HCT116 (cell line): ENCODE measurements around the gene GABPB1. TPM values are rescaled to one million over a fixed set of nuclear protein-coding genes. Genes with fewer than 3 reads are reported as not detected.

Source experiments
- ATAC-seq: fragments of 200-7000 bp; cut with Tn5 transposase; 2 replicates; pipeline ENCODE4 v1.9.1; 2020; ENCODE audit warnings: mild to moderate bottlenecking, moderate library complexity
- BruUV-seq: library from RNA; stranded (reverse); fragments of 400-500 nt; replicated peaks from 2 replicates; lab custom pipeline; 2021; lab: Mats Ljungman, UMichigan
- CTCF ChIA-PET: fragments of 300-600 bp; sonication (Branson Sonifier 250); formaldehyde crosslinking; loops from one replicate; lab custom pipeline; 2021; ENCODE audit warnings: antibody characterized with exemption; lab: Charles Lee
- POLR2A ChIA-PET: fragments of 300-600, 350-600 bp; sonication (Branson Sonifier 250); formaldehyde crosslinking; loops from one replicate; lab custom pipeline; 2021; ENCODE audit warnings: antibody characterized with exemption; lab: Charles Lee
- RAD21 ChIA-PET, 2 experiments: fragments of 300-600 bp; sonication (Branson Sonifier 250); formaldehyde crosslinking; loops; one replicate each; lab custom pipeline; 2023; ENCODE audit warnings: low total read pairs in 2 of 2; ENCODE audit not compliant: uncharacterized antibody in 2 of 2, unreplicated experiment in 2 of 2, low non-redundant PET in 1 of 2; lab: Charles Lee
- DNase-seq: peaks from one replicate; pipeline ENCODE4 v3.0.0-alpha.2; 2010; ENCODE audit warnings: low read depth, low spot score
- H2AFZ ChIP-seq: fragments of 200-600 bp; shearing (Covaris generic), sonication (generic); 2 replicates; pipeline ENCODE4 v1.6.1; 2017; ENCODE audit warnings: low read depth, mixed run types, mixed read lengths, antibody characterized with exemption, low read length; ENCODE audit not compliant: poor library complexity, severe bottlenecking
- H3K27ac ChIP-seq: 2 replicates; pipeline ENCODE4 v1.5.1; 2012; ENCODE audit warnings: low read depth, low read length
- H3K27me3 ChIP-seq: fragments of 200-600 bp; sonication (generic); 2 replicates; pipeline ENCODE4 v1.6.1; 2016; ENCODE audit warnings: mixed run types, low read length, mixed read lengths; ENCODE audit not compliant: insufficient read depth
- H3K36me3 ChIP-seq, 2 experiments: fragments of 200-500 bp in 1 of 2; fragments of 200-600 bp in 1 of 2; sonication (Bioruptor generic) in 1 of 2; sonication (generic) in 1 of 2; 2 replicates each; pipeline versions ENCODE4 v1.5.1 to v1.6.1; 2014 to 2016; ENCODE audit warnings: low read length in 2 of 2, inconsistent platforms in 1 of 2, mixed read lengths in 1 of 2, mixed run types in 1 of 2; ENCODE audit not compliant: insufficient read depth in 2 of 2, control insufficient read depth in 1 of 2
- H3K4me1 ChIP-seq, 2 experiments: fragments of 200-600 bp in 1 of 2; sonication (generic) in 1 of 2; 2 replicates each; pipeline versions ENCODE4 v1.5.1 to v1.6.1; 2012 to 2017; ENCODE audit warnings: low read length in 2 of 2, inconsistent platforms in 1 of 2, mild to moderate bottlenecking in 1 of 2, mixed read lengths in 1 of 2, mixed run types in 1 of 2, moderate library complexity in 1 of 2; ENCODE audit not compliant: insufficient read depth in 2 of 2, control insufficient read depth in 1 of 2
- H3K4me2 ChIP-seq: fragments of 200-600 bp; sonication (generic); 2 replicates; pipeline ENCODE4 v1.6.1; 2017; ENCODE audit warnings: mixed run types, low read length, mixed read lengths
- H3K4me3 ChIP-seq, 2 experiments: fragments of 200-600 bp in 1 of 2; sonication (generic) in 1 of 2; replicated peaks in 1 of 2; 2 replicates each; pipeline ENCODE4 v1.5.1; 2011 to 2016; ENCODE audit warnings: low read length in 2 of 2, control low read depth in 1 of 2, low read depth in 1 of 2, mild to moderate bottlenecking in 1 of 2, mixed read lengths in 1 of 2, mixed run types in 1 of 2
- H3K79me2 ChIP-seq: fragments of 200-600 bp; sonication (generic); 2 replicates; pipeline ENCODE4 v1.6.1; 2017; ENCODE audit warnings: mild to moderate bottlenecking, mixed run types, low read length, moderate library complexity, mixed read lengths; ENCODE audit not compliant: insufficient read depth
- H3K9ac ChIP-seq: fragments of 200-600 bp; sonication (generic); 2 replicates; pipeline ENCODE4 v1.6.1; 2016; ENCODE audit warnings: low read length, mixed read lengths
- H3K9me2 ChIP-seq: fragments of 200-600 bp; sonication (generic), shearing (Covaris generic); 2 replicates; pipeline ENCODE4 v1.6.1; 2017; ENCODE audit warnings: mixed run types, mild to moderate bottlenecking, moderate library complexity; ENCODE audit not compliant: insufficient read depth
- H3K9me3 ChIP-seq, 2 experiments: fragments of 200-500 bp in 1 of 2; fragments of 200-600 bp in 1 of 2; sonication (Bioruptor generic) in 1 of 2; sonication (generic) in 1 of 2; 2 replicates each; pipeline ENCODE4 v1.6.1; 2014 to 2017; ENCODE audit warnings: low read length in 2 of 2, mixed read lengths in 2 of 2, inconsistent platforms in 1 of 2, low read depth in 1 of 2, mild to moderate bottlenecking in 1 of 2, mixed run types in 1 of 2, moderate library complexity in 1 of 2; ENCODE audit not compliant: control insufficient read depth in 1 of 2, insufficient read depth in 1 of 2
- H4K20me1 ChIP-seq: fragments of 200-600 bp; sonication (generic), shearing (Covaris generic); 2 replicates; pipeline ENCODE4 v1.6.1; 2017; ENCODE audit warnings: mixed run types, mild to moderate bottlenecking, moderate library complexity; ENCODE audit not compliant: insufficient read depth
- ATF3 ChIP-seq: IDR thresholded peaks from 2 replicates; pipeline ENCODE4 v1.6.1; 2012
- EGR1 ChIP-seq: IDR thresholded peaks from 2 replicates; pipeline ENCODE4 v1.6.1; 2012; ENCODE audit warnings: low read depth
- ELF1 ChIP-seq: IDR thresholded peaks from 2 replicates; pipeline ENCODE4 v1.6.1; 2012; ENCODE audit warnings: low read depth, borderline replicate concordance
- FOSL1 ChIP-seq: IDR thresholded peaks from 2 replicates; pipeline ENCODE4 v1.6.1; 2012; ENCODE audit warnings: low read depth
- POLR2A ChIP-seq: IDR thresholded peaks from 2 replicates; pipeline ENCODE4 v1.7.0; 2011; ENCODE audit warnings: borderline replicate concordance; ENCODE audit not compliant: insufficient read depth, insufficient read length; ENCODE audit errors: extremely low read depth
- POLR2AphosphoS5 ChIP-seq: IDR thresholded peaks from 2 replicates; pipeline ENCODE4 v1.6.1; 2011; ENCODE audit warnings: mild to moderate bottlenecking, low read depth, low read length, moderate library complexity
- RAD21 ChIP-seq: IDR thresholded peaks from 2 replicates; pipeline ENCODE4 v1.6.1; 2012; ENCODE audit warnings: low read depth, mild to moderate bottlenecking
- SP1 ChIP-seq: IDR thresholded peaks from 2 replicates; pipeline ENCODE4 v1.6.1; 2012; ENCODE audit warnings: low read depth
- SRF ChIP-seq: IDR thresholded peaks from 2 replicates; pipeline ENCODE4 v1.6.1; 2012; ENCODE audit warnings: low read depth
- TCF7L2 ChIP-seq: IDR thresholded peaks from 2 replicates; pipeline ENCODE4 v1.7.0; 2011; ENCODE audit warnings: borderline replicate concordance, inconsistent platforms; ENCODE audit not compliant: insufficient read depth, insufficient read length; ENCODE audit errors: extremely low read depth
- YY1 ChIP-seq: IDR thresholded peaks from 2 replicates; pipeline ENCODE4 v1.6.1; 2011; ENCODE audit warnings: low read length, low read depth, moderate library complexity, mild to moderate bottlenecking; ENCODE audit not compliant: insufficient replicate concordance; ENCODE audit errors: extremely low read depth
- ZFX ChIP-seq: fragments of 450-650 bp; IDR thresholded peaks from 2 replicates; pipeline ENCODE4 v1.6.1; 2017
- ZNF274 ChIP-seq: fragments of 200-500 bp; sonication (Bioruptor generic); IDR thresholded peaks from 2 replicates; pipeline ENCODE4 v1.6.1; 2014; ENCODE audit warnings: mild to moderate bottlenecking, low read depth, low read length, inconsistent platforms
- intact Hi-C: fragments of 100-400 bp; cut with micrococcal nuclease; formaldehyde crosslinking; loops from 2 replicates; pipeline ENCODE4 v1.10.0; 2022
- total RNA-seq: library from RNA; stranded (reverse); gene quantifications from one replicate; pipeline ENCODE4 v1.2.1, GENCODE V29; 2021; ENCODE audit not compliant: unreplicated experiment
- TF ChIP-seq, protein P1 (sequence below): IDR thresholded peaks from 2 replicates; pipeline ENCODE4 v1.6.1; 2011; ENCODE audit warnings: mild to moderate bottlenecking, low read length, moderate library complexity; ENCODE audit not compliant: insufficient replicate concordance; ENCODE audit errors: extremely low read depth
- TF ChIP-seq, protein P2 (sequence below): IDR thresholded peaks from 2 replicates; pipeline ENCODE4 v1.6.1; 2012; ENCODE audit warnings: low read depth

The GABPB1 gene
- total RNA-seq, 1 experiment from 2014 or later = 20.1 TPM

GRCh38 chr15:50353975-50354837, 792 bp downstream of the GABPB1 start (continued):
- TF ChIP-seq ELF1 (no peak), ZNF274 (no peak), EGR1 (no peak), TCF7L2 (no peak)

DNA sequence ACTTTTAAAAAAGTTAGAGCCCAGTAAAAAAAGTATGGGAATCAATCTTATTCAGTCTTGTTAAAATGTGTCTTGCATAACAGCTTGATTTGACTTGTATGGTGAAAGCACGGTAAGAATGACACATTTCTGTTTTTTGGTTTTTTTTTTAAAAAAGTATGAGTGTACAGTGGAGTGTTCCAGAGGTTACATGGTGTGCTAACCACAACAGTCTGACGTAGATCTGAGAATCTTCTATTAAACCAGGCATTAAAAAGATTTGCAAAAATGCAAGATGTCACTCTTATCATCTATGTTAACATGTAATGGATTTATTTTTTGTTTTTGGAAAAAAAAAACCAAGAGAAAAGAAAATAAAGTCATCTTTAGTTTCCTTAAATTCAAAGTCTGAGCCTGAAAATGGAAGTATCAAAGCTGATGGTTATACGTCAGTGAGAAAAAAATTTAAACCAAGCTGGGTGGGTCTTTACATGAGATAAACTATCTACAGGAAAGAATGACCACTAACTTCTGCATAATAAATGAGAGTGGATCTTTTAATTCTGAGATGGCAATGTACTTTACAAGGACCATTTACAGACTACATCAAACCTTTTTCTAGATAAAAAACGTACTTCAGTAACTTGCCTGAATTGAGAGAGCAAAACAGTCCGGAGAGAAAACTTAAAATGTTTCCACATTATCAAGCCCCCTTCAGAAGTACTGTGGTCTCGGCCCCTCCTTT, 1.6 kb downstream of the GABPB1 start:
- H3K4me1 ChIP-seq = peaks cover 14 to 20% of the 10 kb centered on the region in 2 experiments
- ChIA-PET POLR2A (interaction anchor here (0.5 kb wide), 1 partner anchor 135 kb away, joined by 5 read pairs; no protein-coding TSS in a partner anchor), RAD21 (no interaction called here), CTCF (no interaction called here)
- H3K9me2 ChIP-seq = no peaks in the 10 kb centered on the region
- no peaks in the 10 kb centered on the region for H3K27me3 ChIP-seq
- peak overlapping the region; percentile 85 for H3K9ac ChIP-seq
- BruUV-seq = TSS peak; percentile 62
- H3K27ac ChIP-seq = peak overlapping the region; percentile 99
- ATAC-seq = no peak
- H3K79me2 ChIP-seq = peaks cover 93% of the 10 kb centered on the region
- H3K36me3 ChIP-seq = peaks cover 9 to 10% of the 10 kb centered on the region in 2 experiments; a peak in 3 of 4 replicates
- intact Hi-C loops = no loop called here
- peak overlapping the region; percentile 63 to 78 for H3K4me3 ChIP-seq
- peak overlapping the region; percentile 81 for H3K4me2 ChIP-seq
- H2AFZ ChIP-seq = no peak overlapping the region
- H4K20me1 ChIP-seq = no peaks in the 10 kb centered on the region
- no peaks in the 10 kb centered on the region for H3K9me3 ChIP-seq
- no peak for DNase-seq
- TF ChIP-seq, protein P1, sequence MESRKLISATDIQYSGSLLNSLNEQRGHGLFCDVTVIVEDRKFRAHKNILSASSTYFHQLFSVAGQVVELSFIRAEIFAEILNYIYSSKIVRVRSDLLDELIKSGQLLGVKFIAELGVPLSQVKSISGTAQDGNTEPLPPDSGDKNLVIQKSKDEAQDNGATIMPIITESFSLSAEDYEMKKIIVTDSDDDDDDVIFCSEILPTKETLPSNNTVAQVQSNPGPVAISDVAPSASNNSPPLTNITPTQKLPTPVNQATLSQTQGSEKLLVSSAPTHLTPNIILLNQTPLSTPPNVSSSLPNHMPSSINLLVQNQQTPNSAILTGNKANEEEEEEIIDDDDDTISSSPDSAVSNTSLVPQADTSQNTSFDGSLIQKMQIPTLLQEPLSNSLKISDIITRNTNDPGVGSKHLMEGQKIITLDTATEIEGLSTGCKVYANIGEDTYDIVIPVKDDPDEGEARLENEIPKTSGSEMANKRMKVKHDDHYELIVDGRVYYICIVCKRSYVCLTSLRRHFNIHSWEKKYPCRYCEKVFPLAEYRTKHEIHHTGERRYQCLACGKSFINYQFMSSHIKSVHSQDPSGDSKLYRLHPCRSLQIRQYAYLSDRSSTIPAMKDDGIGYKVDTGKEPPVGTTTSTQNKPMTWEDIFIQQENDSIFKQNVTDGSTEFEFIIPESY = no peak
- no peak for TF ChIP-seq POLR2AphosphoS5
- TF ChIP-seq SP1 = no peak
- no peak for TF ChIP-seq SRF
- no peak for TF ChIP-seq ZFX
- TF ChIP-seq, protein P2, sequence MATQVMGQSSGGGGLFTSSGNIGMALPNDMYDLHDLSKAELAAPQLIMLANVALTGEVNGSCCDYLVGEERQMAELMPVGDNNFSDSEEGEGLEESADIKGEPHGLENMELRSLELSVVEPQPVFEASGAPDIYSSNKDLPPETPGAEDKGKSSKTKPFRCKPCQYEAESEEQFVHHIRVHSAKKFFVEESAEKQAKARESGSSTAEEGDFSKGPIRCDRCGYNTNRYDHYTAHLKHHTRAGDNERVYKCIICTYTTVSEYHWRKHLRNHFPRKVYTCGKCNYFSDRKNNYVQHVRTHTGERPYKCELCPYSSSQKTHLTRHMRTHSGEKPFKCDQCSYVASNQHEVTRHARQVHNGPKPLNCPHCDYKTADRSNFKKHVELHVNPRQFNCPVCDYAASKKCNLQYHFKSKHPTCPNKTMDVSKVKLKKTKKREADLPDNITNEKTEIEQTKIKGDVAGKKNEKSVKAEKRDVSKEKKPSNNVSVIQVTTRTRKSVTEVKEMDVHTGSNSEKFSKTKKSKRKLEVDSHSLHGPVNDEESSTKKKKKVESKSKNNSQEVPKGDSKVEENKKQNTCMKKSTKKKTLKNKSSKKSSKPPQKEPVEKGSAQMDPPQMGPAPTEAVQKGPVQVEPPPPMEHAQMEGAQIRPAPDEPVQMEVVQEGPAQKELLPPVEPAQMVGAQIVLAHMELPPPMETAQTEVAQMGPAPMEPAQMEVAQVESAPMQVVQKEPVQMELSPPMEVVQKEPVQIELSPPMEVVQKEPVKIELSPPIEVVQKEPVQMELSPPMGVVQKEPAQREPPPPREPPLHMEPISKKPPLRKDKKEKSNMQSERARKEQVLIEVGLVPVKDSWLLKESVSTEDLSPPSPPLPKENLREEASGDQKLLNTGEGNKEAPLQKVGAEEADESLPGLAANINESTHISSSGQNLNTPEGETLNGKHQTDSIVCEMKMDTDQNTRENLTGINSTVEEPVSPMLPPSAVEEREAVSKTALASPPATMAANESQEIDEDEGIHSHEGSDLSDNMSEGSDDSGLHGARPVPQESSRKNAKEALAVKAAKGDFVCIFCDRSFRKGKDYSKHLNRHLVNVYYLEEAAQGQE = no peak
- TF ChIP-seq ELF1 = no peak
- TF ChIP-seq ATF3 = no peak
- no peak for TF ChIP-seq RAD21
- TF ChIP-seq YY1 = no peak
- TF ChIP-seq POLR2A = no peak
- no peak for TF ChIP-seq FOSL1
